ENCODE data around the gene PTPRQ.

GRCh38 chr12:80419644-80420043, 24.4 kb upstream of the PTPRQ start:
- TF ChIP-seq CEBPB (IDR thresholded peaks at IDR 0.05) (no peak), CTCF (IDR thresholded peaks at IDR 0.05) (no peak), RNF2 (IDR thresholded peaks at IDR 0.05; ENCODE audit: borderline replicate concordance, low read depth) (no peak), ZC3H11A (IDR thresholded peaks at IDR 0.05) (no peak), CBX8 (IDR thresholded peaks at IDR 0.05) (no peak), E2F6 (IDR thresholded peaks at IDR 0.05; ENCODE audit: borderline replicate concordance, low read depth) (no peak), CHD4 (IDR thresholded peaks at IDR 0.05; ENCODE audit: borderline replicate concordance) (no peak), RAD21 (conservative IDR thresholded peaks at IDR 0.05 in 1 of 2, IDR thresholded peaks at IDR 0.05 in 1 of 2) (no peak), JUNB (IDR thresholded peaks at IDR 0.05) (no peak), USF2 (IDR thresholded peaks at IDR 0.05) (no peak), TP53 (CRISPR knock-in tag; IDR thresholded peaks at IDR 0.05) (no peak), CBX2 (IDR thresholded peaks at IDR 0.05; ENCODE audit: borderline replicate concordance, low read depth) (no peak), RCOR1 (IDR thresholded peaks at IDR 0.05; ENCODE audit: low read depth, low read length) (no peak)
